Brain microvascular endothelial cell (primary cell): ENCODE data around the gene KRT15.

Experiments
- DNase-seq: peaks from one replicate; pipeline ENCODE4 v3.0.0-alpha.2; 2020
- H3K27ac ChIP-seq: fragments of 250-450 bp; sonication (Bioruptor Pico); 2 replicates; pipeline ENCODE4 v1.5.1; 2020; ENCODE audit warnings: mild to moderate bottlenecking, moderate library complexity
- H3K27me3 ChIP-seq: fragments of 250-450 bp; sonication (Bioruptor Pico); replicated peaks from 2 replicates; pipeline ENCODE4 v1.5.1; 2020; ENCODE audit warnings: mild to moderate bottlenecking
- H3K36me3 ChIP-seq: fragments of 250-450 bp; sonication (Bioruptor Pico); replicated peaks from 2 replicates; pipeline ENCODE4 v1.5.1; 2020; ENCODE audit warnings: mild to moderate bottlenecking
- H3K4me3 ChIP-seq: 2 replicates; pipeline ENCODE4 v1.5.1; 2011; ENCODE audit warnings: low read depth, mild to moderate bottlenecking, control low read depth, low read length, moderate library complexity
- CTCF ChIP-seq: IDR thresholded peaks from 2 replicates; pipeline ENCODE4 v1.5.1; 2011; ENCODE audit warnings: low read depth, mild to moderate bottlenecking, moderate library complexity, low read length, control low read depth, inconsistent platforms; ENCODE audit errors: missing control alignments
- in situ Hi-C: cut with HindIII; loops from 2 replicates; pipeline ENCODE4 v1.10.0; 2017; ENCODE audit warnings: low sequenced_read_pairs, low pct_ligation_motif_present

KRT15 gene

GRCh38 chr17:41467561-41467960, 51.1 kb downstream of the KRT15 start:
- in situ Hi-C loops, result no loop called here

GRCh38 chr17:41466988-41467387, 51.7 kb downstream of the KRT15 start, which contains the start of gene KRT32:
KRT32 (minus strand) TSS chr17:41467386; CDS start chr17:41467325, 61 bp downstream.
- Histone ChIP-seq H3K27me3 (no peaks in the 10 kb centered on the region), H3K36me3 (no peaks in the 10 kb centered on the region), H3K4me3 (no peak within 1 kb of the TSS), H3K27ac (no peak within 1 kb of the TSS)
- TF ChIP-seq CTCF, result no peak
- in situ Hi-C loops, result no loop called here
- no peak for DNase-seq

More at GRCh38 chr17:41467561-41467960, 51.1 kb downstream of the KRT15 start:
- no peak for TF ChIP-seq CTCF
- no peaks in the 10 kb centered on the region for H3K36me3 ChIP-seq
- no peak overlapping the region for H3K4me3 ChIP-seq
- no peak overlapping the region for H3K27ac ChIP-seq
- no peaks in the 10 kb centered on the region for H3K27me3 ChIP-seq
- DNase-seq, result no peak

GRCh38 chr17:41464682-41465081, 54.0 kb downstream of the KRT15 start:
- H3K4me3 ChIP-seq, result no peak overlapping the region
- no peaks in the 10 kb centered on the region for H3K27me3 ChIP-seq
- peak; percentile 78 for DNase-seq
- in situ Hi-C loops, result no loop called here
- no peak for TF ChIP-seq CTCF
- H3K36me3 ChIP-seq, result no peaks in the 10 kb centered on the region
- no peak overlapping the region for H3K27ac ChIP-seq

- no peak for DNase-seq
- in situ Hi-C loops, result no loop called here
- H3K36me3 ChIP-seq, result no peaks in the 10 kb centered on the region
- no peak overlapping the region for H3K4me3 ChIP-seq
- H3K27me3 ChIP-seq, result no peaks in the 10 kb centered on the region
- no peak for TF ChIP-seq CTCF
- no peak overlapping the region for H3K27ac ChIP-seq
Measured at GRCh38 chr17:41464173-41464572, 54.5 kb downstream of the KRT15 start.

- H3K4me3 ChIP-seq, result no peak overlapping the region
- H3K27me3 ChIP-seq, result no peaks in the 10 kb centered on the region
- no peak overlapping the region for H3K27ac ChIP-seq
- TF ChIP-seq CTCF, result no peak
- H3K36me3 ChIP-seq, result no peaks in the 10 kb centered on the region
- no peak for DNase-seq
- in situ Hi-C loops, result no loop called here
Measured at GRCh38 chr17:41463746-41464145, 54.9 kb downstream of the KRT15 start.
